ENCODE results near the gene ATXN1. TPM values are rescaled to one million over a fixed set of nuclear protein-coding genes. Genes with fewer than 3 reads are reported as not detected.
A peak's percentile ranks its signal among the peaks of the same experiment; 100 is the strongest.

ATXN1 gene
- total and polyA plus RNA-seq, 2 of the 8 experiments (the other 6 are each of a cell fraction or from before 2014, with no cell fraction given), result 1.6 to 4.0 TPM

DNA sequence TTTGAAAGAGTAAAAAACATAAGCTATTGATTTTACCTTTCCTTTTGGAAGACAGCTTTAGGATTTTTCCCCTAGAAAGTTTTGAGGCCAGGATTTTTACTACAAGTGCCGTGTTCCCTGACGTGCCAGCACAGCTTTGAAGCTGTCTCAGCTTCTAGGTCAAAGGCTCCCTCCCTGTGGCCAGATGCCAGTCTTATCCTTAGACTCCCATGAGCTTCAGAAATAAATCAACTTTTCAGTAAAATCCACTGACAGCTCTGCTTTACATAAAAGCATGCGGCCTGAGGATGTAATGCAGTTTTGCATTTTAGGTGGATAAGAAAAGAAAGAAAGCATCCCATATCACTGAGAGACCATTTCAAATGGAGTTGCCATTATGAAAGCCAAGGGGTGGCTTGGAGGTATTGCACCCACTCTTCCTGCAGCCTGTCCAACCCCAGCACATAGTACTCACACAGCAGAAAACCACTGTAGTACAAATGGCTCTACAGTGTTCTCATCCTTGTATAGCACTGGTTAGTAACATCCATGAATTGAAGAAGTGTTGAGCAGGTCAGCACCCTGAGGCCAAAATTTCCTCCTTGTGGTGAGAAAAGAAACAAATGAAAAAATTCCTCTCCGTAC is 15.2 kb upstream of the ATXN1 start:
- Histone ChIP-seq H3K27ac (ENCODE audit: low read depth, low read length) (no peak overlapping the region), H4K20me1 (replicated peaks in 1 of 2; ENCODE audit: control insufficient read depth in 1 of 2, insufficient read depth in 2 of 2, low read length in 2 of 2) (no peaks in the 10 kb centered on the region), H3K79me1 (ENCODE audit: low read depth, low read length) (no peaks in the 10 kb centered on the region), H4K8ac (ENCODE audit: extremely low read depth, insufficient read depth, low read length) (no peak overlapping the region), H2BK12ac (ENCODE audit: low read depth, low read length) (no peak overlapping the region), H3K4me3 (ENCODE audit: extremely low read depth in 1 of 4, insufficient read depth in 2 of 4, low read depth in 3 of 4, low read length in 4 of 4) (no peak overlapping the region), H3K23ac (ENCODE audit: insufficient read length) (no peak overlapping the region), H2AK5ac (ENCODE audit: low read depth, low read length) (no peak overlapping the region), H3K27me3 (replicated peaks in 1 of 4; ENCODE audit: control insufficient read depth in 3 of 4, extremely low read depth in 1 of 4, insufficient read depth in 3 of 4, low read length in 3 of 4) (no peaks in the 10 kb centered on the region), H3K9ac (replicated peaks in 1 of 4; ENCODE audit: extremely low read depth in 1 of 4, low read depth in 3 of 4, low read length in 3 of 4) (no peak overlapping the region), H3K56ac (replicated peaks; ENCODE audit: insufficient read length, low read depth, low read length) (no peak overlapping the region), H3K4me1 (replicated peaks in 1 of 4; ENCODE audit: control insufficient read depth in 3 of 4, insufficient read depth in 4 of 4, low read length in 3 of 4) (no peaks in the 10 kb centered on the region; a peak in 1 of 7 replicates), H3K4ac (replicated peaks; ENCODE audit: insufficient read length, low read depth, low read length) (no peak overlapping the region), H2BK20ac (ENCODE audit: low read length) (no peak overlapping the region), H3K36me3 (ENCODE audit: control insufficient read depth in 2 of 4, insufficient read depth in 4 of 4, low read length in 3 of 4) (no peaks in the 10 kb centered on the region), H3K4me2 (ENCODE audit: insufficient read depth in 1 of 2, low read depth in 2 of 2, low read length in 2 of 2) (no peak overlapping the region), H2BK15ac (ENCODE audit: low read length) (no peak overlapping the region), H3K9me3 (ENCODE audit: insufficient read depth in 2 of 2, low read depth in 1 of 2, low read length in 1 of 2) (0 out of 4 replicates have a peak, but pooled peaks cover 0 to 5% of the 10 kb centered on the region in 2 experiments), H3K23me2 (ENCODE audit: low read depth, low read length) (no peaks in the 10 kb centered on the region), H2AFZ (ENCODE audit: low read length) (no peak overlapping the region), H4K5ac (ENCODE audit: insufficient read length, low read depth, low read length) (no peak overlapping the region), H4K91ac (replicated peaks; ENCODE audit: insufficient read length, low read length) (no peak overlapping the region), H2BK5ac (ENCODE audit: low read depth, low read length) (no peak overlapping the region), H3K18ac (ENCODE audit: extremely low read depth, low read length) (no peak overlapping the region), H3K79me2 (ENCODE audit: control insufficient read depth in 1 of 2, insufficient read depth in 2 of 2, low read length in 2 of 2) (no peaks in the 10 kb centered on the region), H3K14ac (ENCODE audit: insufficient read length) (no peak overlapping the region), H2BK120ac (replicated peaks; ENCODE audit: low read depth, low read length) (no peak overlapping the region)
- TF ChIP-seq, protein P1, sequence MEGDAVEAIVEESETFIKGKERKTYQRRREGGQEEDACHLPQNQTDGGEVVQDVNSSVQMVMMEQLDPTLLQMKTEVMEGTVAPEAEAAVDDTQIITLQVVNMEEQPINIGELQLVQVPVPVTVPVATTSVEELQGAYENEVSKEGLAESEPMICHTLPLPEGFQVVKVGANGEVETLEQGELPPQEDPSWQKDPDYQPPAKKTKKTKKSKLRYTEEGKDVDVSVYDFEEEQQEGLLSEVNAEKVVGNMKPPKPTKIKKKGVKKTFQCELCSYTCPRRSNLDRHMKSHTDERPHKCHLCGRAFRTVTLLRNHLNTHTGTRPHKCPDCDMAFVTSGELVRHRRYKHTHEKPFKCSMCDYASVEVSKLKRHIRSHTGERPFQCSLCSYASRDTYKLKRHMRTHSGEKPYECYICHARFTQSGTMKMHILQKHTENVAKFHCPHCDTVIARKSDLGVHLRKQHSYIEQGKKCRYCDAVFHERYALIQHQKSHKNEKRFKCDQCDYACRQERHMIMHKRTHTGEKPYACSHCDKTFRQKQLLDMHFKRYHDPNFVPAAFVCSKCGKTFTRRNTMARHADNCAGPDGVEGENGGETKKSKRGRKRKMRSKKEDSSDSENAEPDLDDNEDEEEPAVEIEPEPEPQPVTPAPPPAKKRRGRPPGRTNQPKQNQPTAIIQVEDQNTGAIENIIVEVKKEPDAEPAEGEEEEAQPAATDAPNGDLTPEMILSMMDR (IDR thresholded peaks at IDR 0.05; ENCODE audit: control extremely low read depth in 1 of 3, insufficient read depth in 1 of 3, low read depth in 1 of 3, low read length in 3 of 3), result peak in 1 of 3 experiments; percentile 29; a peak in 1 of 4 replicates
- TF ChIP-seq TAF7 (optimal IDR thresholded peaks at IDR 0.05; ENCODE audit: borderline replicate concordance, low read depth, low read length) (no peak), TAF1 (IDR thresholded peaks at IDR 0.05; ENCODE audit: low read depth, low read length) (no peak)
- FAIRE-seq (no peak), DNase-seq (ENCODE audit: low read depth in 1 of 2, low spot score in 2 of 2) (no peak)
- POLR2A ChIA-PET (ENCODE audit: partially characterized antibody), result no interaction called here
- WGBS, 2 experiments (ENCODE audit: extremely low coverage in 1 of 2, insufficient coverage in 1 of 2, insufficient read length in 1 of 2, insufficient replicate concordance in 2 of 2, low coverage in 1 of 2, low lambda C conversion rate in 2 of 2, missing lambda C conversion rate in 1 of 2), result 95% methylated on average over 4 of the region's 4 CpGs; no CpG with 5 or more reads in 1 of the 2 experiments
- CTCF ChIA-PET (ENCODE audit: partially characterized antibody), result interaction anchor here (0.8 to 6.2 kb wide), 10 partner anchors 9 to 312 kb away, joined by 3 to 43 read pairs (median 5); partner anchors contain the start of gene ATXN1
